Adrenal gland (tissue), 12 donors: Measurements from ENCODE around the gene SGSM1. TPM values are rescaled to one million over a fixed set of nuclear protein-coding genes. Genes with fewer than 3 reads are reported as not detected.

Experiments used
- DNase-seq, 7 donors: peaks; one replicate each; pipeline ENCODE4 v3.0.0-alpha.2; 2019 to 2020
- H3K27ac ChIP-seq, 5 donors: fragments of 200-600 bp; sonication (generic) in 4 of 5; 1 replicate in 3 of 5; 2 replicates in 2 of 5; pipeline versions ENCODE4 v1.5.1 to v1.8.0; 2016 to 2020; ENCODE audit warnings: mild to moderate bottlenecking in 1 of 5
- H3K27me3 ChIP-seq: fragments of 200-600 bp; 2 replicates; pipeline ENCODE4 v1.8.0; 2021
- H3K36me3 ChIP-seq, 2 donors: fragments of 200-600 bp; replicated peaks in 1 of 2; 1 replicate in 1 of 2; 2 replicates in 1 of 2; pipeline versions ENCODE4 v1.5.1 to v1.8.0; 2018 to 2022
- H3K4me1 ChIP-seq, 2 donors: fragments of 200-600 bp; replicated peaks in 1 of 2; 1 replicate in 1 of 2; 2 replicates in 1 of 2; pipeline versions ENCODE4 v1.5.1 to v1.8.0; 2018 to 2021
- H3K4me3 ChIP-seq, 4 donors: fragments of 200-600 bp; sonication (generic) in 3 of 4; one replicate each; pipeline ENCODE4 v1.5.1; 2016 to 2018
- H3K9me3 ChIP-seq, 3 donors: fragments of 200-600 bp; sonication (generic) in 1 of 3; replicated peaks in 1 of 3; 1 replicate in 2 of 3; 2 replicates in 1 of 3; pipeline versions ENCODE4 v1.5.1 to v1.8.0; 2016 to 2021
- POLR2A ChIP-seq, 2 donors: fragments of 450-650 bp; IDR thresholded peaks; one replicate each; pipeline ENCODE4 v1.6.1; 2017; ENCODE audit warnings: antibody characterized with exemption in 2 of 2, mild to moderate bottlenecking in 2 of 2, moderate library complexity in 1 of 2
- WGBS, 4 donors: extraction: QIAGEN DNeasy Blood & Tissue Kit in 2 of 4; methylation state at CpG; one replicate each; pipeline versions ENCODE4 v1.1.5 to v1.1.7; 2013 to 2017; 5-methylcytosine and 5-hydroxymethylcytosine counted together
- intact Hi-C, 2 donors: fragments of 100-400 bp; cut with DNase I; formaldehyde crosslinking; loops; one replicate each; pipeline versions ENCODE4 v1.14.1 to v1.15.0; 2022 to 2023
- polyA plus RNA-seq, 3 donors: library from polyadenylated mRNA; stranded (reverse); fragments of 200-250 nt in 2 of 3; fragments of 350-450 nt in 1 of 3; fragmentation: Illumina TruSeq in 1 of 3; extraction: RNeasy Lipid Tissue Mini Kit (QIAGEN cat#74804) in 1 of 3; gene quantifications; one replicate each; pipeline ENCODE4 v1.2.3, GENCODE V29; 2013 to 2014
- total RNA-seq, 9 donors: library from RNA; depleted of rRNA in 4 of 9; stranded (reverse); fragments of >200 nt in 4 of 9; fragments of 120-200 nt in 1 of 9; fragmentation: NEBNext Ultra II Directional in 1 of 9; extraction: Animal tissue kit (Norgen Biotek cat#: 25700) in 1 of 9; gene quantifications; one replicate each; pipeline versions ENCODE4 v1.1.0 to v1.2.4, GENCODE V29; 2013 to 2023
- TF ChIP-seq, protein P1 (sequence below), 6 experiments: fragments of 450-650 bp in 4 of 6; fragments of 200-600 bp in 2 of 6; sonication (generic) in 1 of 6; IDR thresholded peaks; 1 replicate in 5 of 6; 2 replicates in 1 of 6; pipeline versions ENCODE4 v1.5.1 to v1.8.0; 2016 to 2021; ENCODE audit warnings: antibody characterized with exemption in 6 of 6, mild to moderate bottlenecking in 2 of 6, moderate library complexity in 1 of 6
- donor health status: healthy with polysubstance abuse.
- donor health status: Bipolar disorder and iron deficiency.
- donor health status: DM: yes; HTN: yes; CAD: no.
- donor health status: DM: no; HTN: no; CAD: no.
- donor health status: DM: no; HTN: no; CAD: no.
- donor health status: DM: yes; HTN: yes; CAD: no.

Gene SGSM1
- total and polyA plus RNA-seq, 12 donors = 1.9 to 6.8 (median 3.3) TPM

- WGBS, 4 donors = 74 to 83% (median 78%) methylated on average over 6 of the region's 6 CpGs
- intact Hi-C loops = no loop called here
Observed at GRCh38 chr22:24801901-24802465, 4.0 kb upstream of the SGSM1 start.

DNA sequence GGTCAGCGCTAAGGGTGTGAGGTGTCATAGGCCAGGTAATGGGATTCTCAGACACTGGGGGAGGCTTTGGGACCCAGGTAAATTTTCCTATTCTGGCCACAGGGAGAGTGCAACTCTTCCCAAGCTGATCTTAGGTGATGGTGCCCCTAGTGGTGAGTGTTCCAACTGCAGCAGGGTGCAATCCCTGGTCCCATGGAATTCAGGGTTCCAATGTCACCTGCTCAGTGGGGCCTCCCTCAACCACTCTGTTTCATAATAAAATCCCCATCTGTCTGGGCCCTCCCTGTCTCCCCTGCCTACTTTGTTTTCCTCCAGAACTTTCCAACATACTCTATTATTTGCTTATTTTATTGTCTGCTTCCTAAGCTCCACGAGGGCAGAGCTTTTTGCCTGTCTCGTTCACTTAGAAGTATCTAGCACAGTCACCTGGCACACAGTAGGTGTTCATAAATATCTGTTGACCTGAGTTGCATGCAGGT, 2.9 kb upstream of the SGSM1 start:
- TF ChIP-seq, protein P1, sequence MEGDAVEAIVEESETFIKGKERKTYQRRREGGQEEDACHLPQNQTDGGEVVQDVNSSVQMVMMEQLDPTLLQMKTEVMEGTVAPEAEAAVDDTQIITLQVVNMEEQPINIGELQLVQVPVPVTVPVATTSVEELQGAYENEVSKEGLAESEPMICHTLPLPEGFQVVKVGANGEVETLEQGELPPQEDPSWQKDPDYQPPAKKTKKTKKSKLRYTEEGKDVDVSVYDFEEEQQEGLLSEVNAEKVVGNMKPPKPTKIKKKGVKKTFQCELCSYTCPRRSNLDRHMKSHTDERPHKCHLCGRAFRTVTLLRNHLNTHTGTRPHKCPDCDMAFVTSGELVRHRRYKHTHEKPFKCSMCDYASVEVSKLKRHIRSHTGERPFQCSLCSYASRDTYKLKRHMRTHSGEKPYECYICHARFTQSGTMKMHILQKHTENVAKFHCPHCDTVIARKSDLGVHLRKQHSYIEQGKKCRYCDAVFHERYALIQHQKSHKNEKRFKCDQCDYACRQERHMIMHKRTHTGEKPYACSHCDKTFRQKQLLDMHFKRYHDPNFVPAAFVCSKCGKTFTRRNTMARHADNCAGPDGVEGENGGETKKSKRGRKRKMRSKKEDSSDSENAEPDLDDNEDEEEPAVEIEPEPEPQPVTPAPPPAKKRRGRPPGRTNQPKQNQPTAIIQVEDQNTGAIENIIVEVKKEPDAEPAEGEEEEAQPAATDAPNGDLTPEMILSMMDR (IDR thresholded peaks at IDR 0.05) = peak; percentile 72 to 96 (median 78)
- TF ChIP-seq POLR2A (IDR thresholded peaks at IDR 0.05) = no peak
- H3K9me3 ChIP-seq = no peaks in the 10 kb centered on the region
- intact Hi-C loops = no loop called here
- no peaks in the 10 kb centered on the region for H3K27me3 ChIP-seq
- whole genome bisulfite sequencing, 4 donors = 61 to 70% (median 67%) methylated on average over 3 of the region's 3 CpGs
- H3K27ac ChIP-seq = no peak overlapping the region
- DNase-seq = peak; percentile 46 to 81 (median 63)
- H3K4me1 ChIP-seq = peaks cover 4 to 12% of the 10 kb centered on the region in 2 donors
- no peaks in the 10 kb centered on the region for H3K36me3 ChIP-seq
- H3K4me3 ChIP-seq = no peak overlapping the region

More at GRCh38 chr22:24801901-24802465, 4.0 kb upstream of the SGSM1 start:
- H3K27me3 ChIP-seq = no peaks in the 10 kb centered on the region
- TF ChIP-seq POLR2A (IDR thresholded peaks at IDR 0.05) = no peak
- TF ChIP-seq, protein P1 (IDR thresholded peaks at IDR 0.05) = no peak
- H3K27ac ChIP-seq = no peak overlapping the region
- DNase-seq = no peak
- H3K4me1 ChIP-seq = peaks cover 4 to 7% of the 10 kb centered on the region in 2 donors
- H3K4me3 ChIP-seq = no peak overlapping the region
- no peaks in the 10 kb centered on the region for H3K36me3 ChIP-seq
- H3K9me3 ChIP-seq = no peaks in the 10 kb centered on the region

- Histone ChIP-seq H3K27me3 (no peaks in the 10 kb centered on the region), H3K27ac (peak overlapping the region in 3 of 5 donors; percentile 66 to 79 (median 77)), H3K36me3 (no peaks in the 10 kb centered on the region), H3K4me1 (peaks cover 4 to 12% of the 10 kb centered on the region in 2 donors), H3K9me3 (no peaks in the 10 kb centered on the region), H3K4me3 (peak overlapping the region in 2 of 4 donors; percentile 50 to 84)
- intact Hi-C loops = loop anchor here in 1 of 2 donors (5.0 kb wide), 1 partner anchor 36 kb away; no protein-coding TSS in a partner anchor
- TF ChIP-seq, protein P1 (IDR thresholded peaks at IDR 0.05) = no peak
- TF ChIP-seq POLR2A (IDR thresholded peaks at IDR 0.05) = no peak
- no peak for DNase-seq
- WGBS, 4 donors = 29 to 43% (median 36%) methylated on average over 3 to 11 of the region's 11 CpGs
Observed at GRCh38 chr22:24806663-24807001, 621 bp downstream of the SGSM1 start.

DNA sequence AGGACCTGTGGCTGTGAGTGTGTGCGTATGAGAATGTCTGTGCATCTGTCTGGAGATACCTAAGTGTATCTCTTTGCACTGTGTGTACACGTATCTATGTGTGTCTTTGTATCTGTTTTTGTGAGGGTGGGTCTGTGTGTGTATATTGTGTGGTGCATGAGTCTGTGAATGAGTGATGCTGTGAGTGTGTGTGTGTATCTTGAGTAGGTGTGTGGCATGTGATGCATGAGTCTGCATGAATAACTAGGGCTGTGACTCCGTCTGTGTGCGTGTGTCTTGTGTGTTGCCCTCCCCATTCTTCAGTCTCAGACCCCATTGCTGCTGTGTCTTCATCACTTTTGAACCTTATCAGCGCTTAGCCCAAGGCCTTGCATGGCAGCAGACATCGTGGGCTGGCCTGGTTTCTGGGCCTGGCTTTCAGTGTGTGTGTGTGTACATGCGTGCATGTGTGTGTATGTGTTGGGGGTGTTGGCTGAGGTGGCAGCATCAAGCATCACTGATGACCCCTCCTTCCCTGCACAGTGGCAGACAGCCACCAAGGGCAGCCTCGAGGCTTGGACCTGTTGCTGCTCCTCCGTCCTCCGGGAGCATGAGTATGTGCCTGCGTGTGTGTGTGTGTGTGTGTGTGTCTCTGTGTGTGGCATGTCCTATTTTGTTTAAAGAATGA, 1.4 kb downstream of the SGSM1 start:
- 42 to 54% (median 48%) methylated on average over 9 to 11 of the region's 11 CpGs for WGBS, 4 donors
- peak overlapping the region in 1 of 5 donors; percentile 77 for H3K27ac ChIP-seq
- TF ChIP-seq, protein P1 (IDR thresholded peaks at IDR 0.05) = no peak
- no peak for TF ChIP-seq POLR2A (IDR thresholded peaks at IDR 0.05)
- no peaks in the 10 kb centered on the region for H3K9me3 ChIP-seq
- H3K4me1 ChIP-seq = peaks cover 4 to 12% of the 10 kb centered on the region in 2 donors
- peak; percentile 43 to 78 (median 69) for DNase-seq
- no peak overlapping the region for H3K4me3 ChIP-seq
- intact Hi-C loops = loop anchor here in 1 of 2 donors (5.0 kb wide), 1 partner anchor 35 kb away; no protein-coding TSS in a partner anchor
- no peaks in the 10 kb centered on the region for H3K36me3 ChIP-seq
- H3K27me3 ChIP-seq = no peaks in the 10 kb centered on the region
